ENCODE measurements around the gene TM9SF3.

Gene TM9SF3

GRCh38 chr10:96493254-96493653 is 93.6 kb downstream of the TM9SF3 start:
- Histone ChIP-seq H4K20me1 (ENCODE audit: insufficient read depth, low read length) (no peaks in the 10 kb centered on the region), H3K4me1 (ENCODE audit: low read length) (no peaks in the 10 kb centered on the region), H3K4me2 (ENCODE audit: low read depth, low read length) (no peak overlapping the region), H3K9ac (ENCODE audit: low read length) (no peak overlapping the region), H3K27ac (ENCODE audit: low read length) (no peak overlapping the region), H3K79me2 (ENCODE audit: low read length) (no peaks in the 10 kb centered on the region), H3K27me3 (replicated peaks; ENCODE audit: insufficient read depth, low read length) (no peaks in the 10 kb centered on the region), H3K36me3 (replicated peaks; ENCODE audit: insufficient read depth, low read length) (no peaks in the 10 kb centered on the region), H3F3A (ENCODE audit: insufficient read depth, low read length) (no peaks in the 10 kb centered on the region), H3K4me3 (ENCODE audit: low read length) (no peak overlapping the region), H2AFZ (ENCODE audit: low read length) (no peak overlapping the region), H3K9me2 (replicated peaks; ENCODE audit: insufficient read depth, low read length) (no peaks in the 10 kb centered on the region), H3K9me3 (replicated peaks; ENCODE audit: insufficient read depth, low read length) (no peaks in the 10 kb centered on the region)
- DNase-seq: no peak
- TF ChIP-seq EZH2 (optimal IDR thresholded peaks at IDR 0.05; ENCODE audit: low read depth, low read length) (no peak), EZH2phosphoT487 (IDR thresholded peaks at IDR 0.05; ENCODE audit: low read length) (no peak)

GRCh38 chr10:96491303-96491702 is 95.5 kb downstream of the TM9SF3 start:
- Histone ChIP-seq H4K20me1 (ENCODE audit: insufficient read depth, low read length) (no peaks in the 10 kb centered on the region), H3K9me3 (replicated peaks; ENCODE audit: insufficient read depth, low read length) (no peaks in the 10 kb centered on the region), H3K36me3 (replicated peaks; ENCODE audit: insufficient read depth, low read length) (no peaks in the 10 kb centered on the region), H3K4me2 (ENCODE audit: low read depth, low read length) (no peak overlapping the region), H3K4me3 (ENCODE audit: low read length) (no peak overlapping the region), H3K79me2 (ENCODE audit: low read length) (no peaks in the 10 kb centered on the region), H3K4me1 (ENCODE audit: low read length) (no peaks in the 10 kb centered on the region), H3K9ac (ENCODE audit: low read length) (no peak overlapping the region), H3F3A (ENCODE audit: insufficient read depth, low read length) (no peaks in the 10 kb centered on the region), H2AFZ (ENCODE audit: low read length) (no peak overlapping the region), H3K27ac (ENCODE audit: low read length) (no peak overlapping the region), H3K9me2 (replicated peaks; ENCODE audit: insufficient read depth, low read length) (no peaks in the 10 kb centered on the region), H3K27me3 (replicated peaks; ENCODE audit: insufficient read depth, low read length) (no peaks in the 10 kb centered on the region)
- no peak for DNase-seq
- TF ChIP-seq EZH2 (optimal IDR thresholded peaks at IDR 0.05; ENCODE audit: low read depth, low read length) (no peak), CTCF (IDR thresholded peaks at IDR 0.05; ENCODE audit: low read length) (peak; percentile 10; the same call in 1 of the 2 replicates)

- H3K9me3 ChIP-seq (replicated peaks; ENCODE audit: insufficient read depth, low read length): no peaks in the 10 kb centered on the region
- no peaks in the 10 kb centered on the region for H3K4me1 ChIP-seq (ENCODE audit: low read length)
- no peak for TF ChIP-seq CTCF (IDR thresholded peaks at IDR 0.05; ENCODE audit: low read length)
- TF ChIP-seq EZH2 (optimal IDR thresholded peaks at IDR 0.05; ENCODE audit: low read depth, low read length): no peak
- no peak for TF ChIP-seq EZH2phosphoT487 (IDR thresholded peaks at IDR 0.05; ENCODE audit: low read length)
- H3K79me2 ChIP-seq (ENCODE audit: low read length): no peaks in the 10 kb centered on the region
- H3K27ac ChIP-seq (ENCODE audit: low read length): no peak overlapping the region
- no peak overlapping the region for H2AFZ ChIP-seq (ENCODE audit: low read length)
- DNase-seq: no peak
- H3K4me2 ChIP-seq (ENCODE audit: low read depth, low read length): no peak overlapping the region
- H3K27me3 ChIP-seq (replicated peaks; ENCODE audit: insufficient read depth, low read length): no peaks in the 10 kb centered on the region
- H3K4me3 ChIP-seq (ENCODE audit: low read length): no peak overlapping the region
- no peaks in the 10 kb centered on the region for H3K9me2 ChIP-seq (replicated peaks; ENCODE audit: insufficient read depth, low read length)
- H3F3A ChIP-seq (ENCODE audit: insufficient read depth, low read length): no peaks in the 10 kb centered on the region
- no peaks in the 10 kb centered on the region for H3K36me3 ChIP-seq (replicated peaks; ENCODE audit: insufficient read depth, low read length)
- H4K20me1 ChIP-seq (ENCODE audit: insufficient read depth, low read length): no peaks in the 10 kb centered on the region
- no peak overlapping the region for H3K9ac ChIP-seq (ENCODE audit: low read length)
Measured at GRCh38 chr10:96488161-96488935, 98.5 kb downstream of the TM9SF3 start.

Measured in MM.1S (cell line).